Retinal pigment epithelial cell (primary cell): ENCODE measurements around the gene EPHA3.

ENCODE experiments used
- DNase-seq: peaks from one replicate; pipeline ENCODE4 v3.0.0-alpha.2; 2010; ENCODE audit warnings: low read depth
- H3K4me3 ChIP-seq: 2 replicates; pipeline ENCODE4 v1.5.1; 2011; ENCODE audit warnings: mild to moderate bottlenecking, low read length, control low read depth, moderate library complexity
- TF ChIP-seq, protein P1 (sequence below): conservative IDR thresholded peaks from 2 replicates; pipeline ENCODE4 v1.5.1; 2011; ENCODE audit warnings: low read depth, low read length, control low read depth, inconsistent platforms

The EPHA3 gene

DNA sequence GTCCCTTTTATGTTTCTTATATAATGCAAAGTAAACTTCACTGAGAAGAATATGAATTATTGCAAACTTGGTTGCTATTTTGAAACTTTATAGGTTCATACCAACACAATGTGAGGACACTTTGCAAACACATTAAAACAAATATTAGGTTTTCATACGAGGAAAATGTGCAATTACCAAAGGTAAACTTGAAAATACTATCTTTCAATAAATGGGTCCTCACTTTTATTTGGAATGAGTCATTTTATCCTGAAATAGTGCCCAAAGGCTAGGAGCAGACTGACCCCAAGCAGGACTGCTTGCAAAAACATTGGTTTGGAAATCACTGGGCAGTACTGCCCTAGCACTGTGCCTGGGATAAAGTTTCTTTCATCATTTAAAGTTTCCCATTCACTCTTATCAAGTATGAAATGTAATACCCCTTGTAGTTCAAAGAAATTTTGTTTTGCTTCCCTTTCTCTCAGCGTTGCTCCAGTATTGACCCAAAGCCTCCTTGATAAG is 396.5 kb downstream of the EPHA3 start:
- TF ChIP-seq, protein P1, sequence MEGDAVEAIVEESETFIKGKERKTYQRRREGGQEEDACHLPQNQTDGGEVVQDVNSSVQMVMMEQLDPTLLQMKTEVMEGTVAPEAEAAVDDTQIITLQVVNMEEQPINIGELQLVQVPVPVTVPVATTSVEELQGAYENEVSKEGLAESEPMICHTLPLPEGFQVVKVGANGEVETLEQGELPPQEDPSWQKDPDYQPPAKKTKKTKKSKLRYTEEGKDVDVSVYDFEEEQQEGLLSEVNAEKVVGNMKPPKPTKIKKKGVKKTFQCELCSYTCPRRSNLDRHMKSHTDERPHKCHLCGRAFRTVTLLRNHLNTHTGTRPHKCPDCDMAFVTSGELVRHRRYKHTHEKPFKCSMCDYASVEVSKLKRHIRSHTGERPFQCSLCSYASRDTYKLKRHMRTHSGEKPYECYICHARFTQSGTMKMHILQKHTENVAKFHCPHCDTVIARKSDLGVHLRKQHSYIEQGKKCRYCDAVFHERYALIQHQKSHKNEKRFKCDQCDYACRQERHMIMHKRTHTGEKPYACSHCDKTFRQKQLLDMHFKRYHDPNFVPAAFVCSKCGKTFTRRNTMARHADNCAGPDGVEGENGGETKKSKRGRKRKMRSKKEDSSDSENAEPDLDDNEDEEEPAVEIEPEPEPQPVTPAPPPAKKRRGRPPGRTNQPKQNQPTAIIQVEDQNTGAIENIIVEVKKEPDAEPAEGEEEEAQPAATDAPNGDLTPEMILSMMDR: no peak
- H3K4me3 ChIP-seq: no peak overlapping the region
- DNase-seq: no peak

DNA sequence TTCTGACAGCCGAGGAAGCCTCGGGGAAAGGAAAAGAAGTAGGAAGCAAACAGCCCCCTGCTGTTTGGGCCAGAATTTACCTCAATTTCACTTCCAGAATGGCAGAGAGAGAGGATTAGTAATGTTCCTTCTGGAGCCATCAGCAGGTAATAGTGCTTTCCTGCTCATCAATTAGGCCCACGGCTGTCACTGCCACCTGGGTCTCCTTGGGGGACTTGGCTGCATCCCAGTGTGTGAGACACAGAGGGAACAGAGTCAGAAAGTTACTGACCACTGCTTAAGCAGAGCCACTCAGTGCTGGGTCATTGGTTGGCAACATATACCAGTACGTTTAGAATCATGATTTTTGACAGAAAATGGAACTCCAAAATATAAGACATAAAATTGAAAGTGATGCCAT is 397.0 kb downstream of the EPHA3 start:
- TF ChIP-seq, protein P1: no peak
- no peak overlapping the region for H3K4me3 ChIP-seq
- DNase-seq: no peak

DNA sequence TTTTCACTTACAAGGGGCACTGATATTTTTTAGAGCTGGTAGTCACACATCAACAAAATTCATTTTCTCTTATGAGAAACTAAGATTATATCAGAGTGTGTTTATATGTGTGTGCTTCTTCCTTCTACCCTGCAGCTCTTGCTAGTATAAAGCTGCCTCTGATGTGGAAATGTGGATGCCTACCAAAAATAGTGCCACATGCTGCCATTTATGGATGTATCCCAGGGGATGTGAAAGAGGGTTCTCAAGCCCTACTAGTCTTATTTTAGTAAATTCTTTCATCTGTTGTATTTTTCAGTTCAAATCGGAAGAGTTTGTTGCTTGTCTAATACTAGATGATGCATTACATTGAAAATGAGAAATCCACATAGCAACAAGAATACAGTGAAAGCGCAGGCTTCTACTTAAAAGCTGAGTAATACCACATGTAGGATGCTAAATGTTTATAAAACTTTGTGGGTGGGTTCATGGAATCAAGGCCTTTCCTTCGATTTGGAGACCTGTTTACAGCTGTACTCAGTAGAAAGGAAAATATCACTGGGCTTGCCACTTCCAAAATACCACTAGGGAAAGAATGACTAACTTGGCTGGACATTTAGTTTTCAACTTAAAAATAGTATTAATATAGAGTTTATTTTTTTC is 399.2 kb downstream of the EPHA3 start:
- TF ChIP-seq, protein P1: no peak
- DNase-seq: no peak
- no peak overlapping the region for H3K4me3 ChIP-seq

DNA sequence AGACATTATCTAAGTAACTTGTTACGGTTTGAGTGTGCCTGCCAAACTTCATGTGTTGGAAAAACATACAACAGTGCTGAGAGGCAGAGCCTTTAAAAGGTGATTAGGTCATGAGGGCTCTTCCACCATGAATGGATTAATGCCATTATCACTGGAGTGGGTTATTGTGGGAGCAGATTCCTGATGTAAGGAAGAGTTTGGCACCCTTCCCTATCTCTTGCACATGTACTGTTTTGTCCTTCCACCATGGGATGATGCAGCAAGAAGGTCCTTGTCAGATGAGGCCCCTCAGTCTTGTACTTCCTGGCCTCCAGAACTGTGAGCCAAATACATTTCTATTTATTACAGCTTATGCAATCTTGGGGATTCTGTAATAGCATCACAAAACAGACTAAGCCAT is 413.9 kb downstream of the EPHA3 start:
- H3K4me3 ChIP-seq: no peak overlapping the region
- DNase-seq: no peak
- TF ChIP-seq, protein P1: no peak

DNA sequence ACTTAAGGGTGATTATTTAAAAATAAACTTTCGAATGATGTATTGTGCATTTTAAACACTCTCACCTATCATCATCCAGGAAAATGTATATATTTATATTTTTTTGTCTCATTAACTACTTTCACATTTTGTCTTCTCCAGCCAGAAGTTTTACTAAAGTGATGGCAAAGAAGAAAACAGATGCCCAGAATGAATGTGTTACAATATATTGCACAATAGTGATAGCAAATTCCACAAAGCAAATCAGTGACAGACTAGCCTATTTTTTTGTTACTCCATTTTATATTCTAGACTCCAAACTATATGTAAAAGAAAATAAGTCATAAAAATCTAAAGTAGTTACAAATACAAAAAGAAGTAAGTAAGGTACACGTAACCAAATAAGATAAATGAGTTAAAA is 414.7 kb downstream of the EPHA3 start:
- TF ChIP-seq, protein P1: no peak
- DNase-seq: no peak
- no peak overlapping the region for H3K4me3 ChIP-seq

DNA sequence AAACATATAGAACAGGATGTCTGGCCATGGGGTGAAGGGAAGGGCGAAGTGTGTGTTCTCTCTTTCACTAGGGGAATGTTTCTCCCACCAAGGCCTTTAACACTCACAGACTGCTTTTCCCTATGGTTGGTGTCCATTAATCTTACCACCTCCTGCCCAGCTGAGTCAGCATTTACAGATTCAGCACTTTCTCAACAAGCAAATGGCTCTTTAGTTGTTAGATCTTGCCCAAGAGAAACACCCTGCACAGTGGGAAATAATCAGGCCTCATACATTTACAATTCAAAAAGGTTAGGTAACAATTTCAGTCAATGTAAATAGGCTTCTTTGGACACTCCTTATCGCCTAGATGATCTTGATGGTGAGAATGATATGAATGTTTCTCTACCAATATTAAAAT is 418.2 kb downstream of the EPHA3 start:
- no peak overlapping the region for H3K4me3 ChIP-seq
- no peak for DNase-seq
- TF ChIP-seq, protein P1: no peak

DNA sequence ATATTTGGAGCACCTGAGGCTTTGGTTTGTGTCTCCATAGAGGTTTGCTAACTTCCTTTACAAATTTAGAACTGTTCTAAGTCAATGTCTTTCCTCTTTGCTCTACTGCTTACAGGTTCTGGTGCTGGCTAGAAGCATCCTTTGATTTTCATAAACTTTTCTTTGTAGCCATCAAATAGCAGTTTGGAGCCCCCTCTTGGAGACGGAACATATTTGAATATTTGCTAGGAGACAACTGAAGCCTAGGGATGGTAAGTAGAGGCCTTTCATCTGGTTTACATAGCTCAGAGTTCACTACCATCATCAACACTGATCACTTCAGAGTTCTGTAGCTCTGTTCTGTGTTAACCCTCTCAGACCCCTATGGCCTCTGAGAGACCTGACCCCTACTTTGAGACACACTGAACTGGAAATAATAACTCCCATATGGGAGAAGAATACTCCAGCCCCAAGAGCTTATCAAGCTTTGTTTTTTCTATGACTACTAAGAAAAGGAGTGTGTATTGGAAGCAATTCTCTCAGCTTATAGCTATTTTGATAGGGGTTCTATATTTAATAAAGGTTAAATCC is 420.4 kb downstream of the EPHA3 start:
- TF ChIP-seq, protein P1: no peak

More for the DNA sequence above, 420.4 kb downstream of the EPHA3 start:
- no peak overlapping the region for H3K4me3 ChIP-seq
- DNase-seq: no peak
